OCI-LY1 (cell line): ENCODE results near the gene TANC1.

Experiments
- CTCF ChIP-seq: fragments of 200-600 bp; sonication (generic), shearing (Covaris generic); IDR thresholded peaks from 2 replicates; pipeline ENCODE4 v1.5.1; 2017; ENCODE audit warnings: mild to moderate bottlenecking, antibody characterized with exemption, low read length, moderate library complexity, mixed read lengths
- EZH2 ChIP-seq: fragments of 200-600 bp; sonication (generic), shearing (Covaris generic); IDR thresholded peaks from 2 replicates; pipeline ENCODE4 v1.8.0; 2017; ENCODE audit warnings: borderline replicate concordance, mixed run types, mild to moderate bottlenecking, antibody characterized with exemption, low read length, moderate library complexity, mixed read lengths

- no peak for TF ChIP-seq CTCF
- no peak for TF ChIP-seq EZH2
Observed at GRCh38 chr2:159234868-159235267, 266.4 kb downstream of the TANC1 start.
